NT2/D1 (cell line): ENCODE data around the gene UGT1A10.

Source experiments
- SUZ12 ChIP-seq: IDR thresholded peaks from 2 replicates; pipeline ENCODE4 v1.6.1; 2011; ENCODE audit not compliant: insufficient read length, insufficient read depth; ENCODE audit errors: extremely low read depth
- YY1 ChIP-seq: IDR thresholded peaks from 2 replicates; pipeline ENCODE4 v1.6.1; 2011; ENCODE audit not compliant: insufficient read length, insufficient read depth
- ZNF274 ChIP-seq: IDR thresholded peaks from 2 replicates; pipeline ENCODE4 v1.6.1; 2011; ENCODE audit warnings: mild to moderate bottlenecking, low read depth, low read length

GRCh38 chr2:233663911-233664310 lies 27.7 kb downstream of the UGT1A10 start:
- no peak for TF ChIP-seq ZNF274
- TF ChIP-seq YY1 = no peak
- TF ChIP-seq SUZ12 = no peak
